ENCODE measurements around the gene ZNF587.

The ZNF587 gene

GRCh38 chr19:57888560-57889231, 39.0 kb downstream of the ZNF587 start, which contains the start of gene ZNF814:
Gene ZNF814, minus strand, starts transcription at chr19:57889037. Its CDS starts 235 bp downstream, at chr19:57888802.
- TF ChIP-seq GATA2 (IDR thresholded peaks at IDR 0.05; ENCODE audit: low read depth, low read length) (no peak), GATA3 (IDR thresholded peaks at IDR 0.05; ENCODE audit: low read depth, low read length) (no peak)

DNA sequence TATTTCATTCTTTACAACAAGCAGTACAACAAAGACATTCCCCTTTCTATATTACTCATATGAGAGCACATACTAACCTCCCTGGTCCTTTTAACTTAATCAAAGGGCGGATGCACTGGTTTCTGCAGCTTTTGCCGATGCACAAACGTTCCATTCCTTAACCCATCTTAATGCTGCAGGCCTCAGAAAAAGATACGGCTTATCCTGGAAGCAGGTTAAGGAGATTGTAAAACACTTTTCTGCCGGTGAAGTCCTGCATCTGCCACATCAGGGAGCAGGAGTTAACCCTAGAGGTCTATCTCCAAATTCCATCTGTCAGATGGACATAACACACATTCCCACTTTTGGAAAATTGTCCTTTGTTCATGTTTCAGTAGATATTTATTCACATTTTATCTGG, 50.7 kb downstream of the ZNF587 start:
- TF ChIP-seq GATA2 (IDR thresholded peaks at IDR 0.05; ENCODE audit: low read depth, low read length) = no peak
- TF ChIP-seq GATA3 (IDR thresholded peaks at IDR 0.05; ENCODE audit: low read depth, low read length) = no peak

DNA sequence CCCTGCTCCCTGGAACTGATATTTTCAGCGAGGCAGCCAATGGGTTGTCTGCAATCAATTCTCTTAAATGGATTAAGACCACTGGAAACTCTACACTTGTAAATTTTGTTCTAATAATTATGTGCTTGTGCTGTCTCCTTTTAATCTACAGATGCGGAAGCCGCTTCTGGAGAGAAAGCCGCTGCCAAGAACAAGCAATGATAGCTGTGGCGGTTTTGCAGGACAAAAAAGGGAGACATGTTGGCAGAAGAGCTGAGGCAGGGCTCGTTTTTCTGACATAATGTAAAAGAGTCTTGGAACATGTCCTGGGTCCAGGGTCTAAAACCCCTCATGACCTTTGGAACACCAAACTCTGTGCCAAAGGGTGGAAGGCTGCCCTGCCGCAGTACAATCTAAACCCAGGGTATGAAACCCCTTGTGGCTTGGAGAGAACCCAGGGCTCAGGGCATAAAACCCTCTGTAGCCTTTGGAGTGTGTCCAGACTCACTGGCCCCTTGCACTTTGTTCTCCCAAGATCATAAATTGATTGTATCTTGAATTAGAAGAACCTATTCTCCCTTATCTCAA, 54.0 kb downstream of the ZNF587 start:
- TF ChIP-seq GATA3 (IDR thresholded peaks at IDR 0.05; ENCODE audit: low read depth, low read length) = no peak
- TF ChIP-seq GATA2 (IDR thresholded peaks at IDR 0.05; ENCODE audit: low read depth, low read length) = no peak

- TF ChIP-seq GATA3 (IDR thresholded peaks at IDR 0.05; ENCODE audit: low read depth, low read length) (no peak), GATA2 (IDR thresholded peaks at IDR 0.05; ENCODE audit: low read depth, low read length) (no peak)
Measured at GRCh38 chr19:57905258-57905657, 55.6 kb downstream of the ZNF587 start.

DNA sequence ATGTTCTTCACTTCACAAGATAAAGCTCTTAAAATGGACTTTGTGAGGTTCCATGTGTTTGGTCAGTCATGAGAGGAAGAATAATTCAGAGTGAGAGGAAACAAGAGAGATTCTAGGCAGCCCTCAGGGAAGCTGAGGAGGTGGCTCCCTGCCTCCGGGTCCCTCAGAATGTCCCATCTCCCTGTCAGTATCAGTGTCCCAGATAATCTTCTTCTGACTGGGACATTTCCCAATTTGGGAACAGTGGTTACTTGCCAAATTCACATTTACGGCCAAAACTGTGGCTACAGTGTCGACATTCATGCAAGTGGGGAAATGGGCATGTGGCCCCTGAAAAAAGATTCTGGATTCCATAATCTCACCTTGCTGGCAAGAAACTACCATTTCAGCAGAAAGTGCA, 57.7 kb downstream of the ZNF587 start:
- no peak for TF ChIP-seq GATA2 (IDR thresholded peaks at IDR 0.05; ENCODE audit: low read depth, low read length)

GRCh38 chr19:57914531-57914930, 64.9 kb downstream of the ZNF587 start:
- TF ChIP-seq GATA2 (IDR thresholded peaks at IDR 0.05; ENCODE audit: low read depth, low read length) (no peak), GATA3 (IDR thresholded peaks at IDR 0.05; ENCODE audit: low read depth, low read length) (no peak)
